Glomerular visceral epithelial cell (primary cell): Measurements from ENCODE around the gene NLE1.
"Not testable (repeated sequence)": the region's sequence is repeated elsewhere in the genome, so short reads cannot be mapped to it uniquely, and the experiment has no call there.

Experiments used
- DNase-seq: peaks from one replicate; pipeline ENCODE4 v3.0.0-alpha.2; 2016; ENCODE audit errors: extremely low spot score

NLE1 gene

GRCh38 chr17:35162755-35163154 lies 20.7 kb upstream of the NLE1 start:
- no peak for DNase-seq

GRCh38 chr17:35161281-35161761 lies 19.2 kb upstream of the NLE1 start:
- DNase-seq: no peak

GRCh38 chr17:35160354-35161201 lies 18.5 kb upstream of the NLE1 start:
- DNase-seq: no peak

GRCh38 chr17:35159940-35160339 lies 17.8 kb upstream of the NLE1 start:
- DNase-seq: no peak

GRCh38 chr17:35155246-35155645 lies 13.1 kb upstream of the NLE1 start:
- no peak for DNase-seq

GRCh38 chr17:35154196-35155165 lies 12.4 kb upstream of the NLE1 start:
- no peak for DNase-seq

- DNase-seq: no peak
Measured at GRCh38 chr17:35152421-35153140, 10.5 kb upstream of the NLE1 start.

GRCh38 chr17:35151080-35151479 lies 9.0 kb upstream of the NLE1 start:
- not testable (repeated sequence) for DNase-seq

- no peak for DNase-seq
Measured at GRCh38 chr17:35149941-35150340, 7.8 kb upstream of the NLE1 start.

GRCh38 chr17:35148144-35148543 lies 6.0 kb upstream of the NLE1 start:
- DNase-seq: no peak

GRCh38 chr17:35147375-35147905 lies 5.3 kb upstream of the NLE1 start, which contains the start of gene UNC45B:
Gene UNC45B (plus strand): TSS chr17:35147817. CDS start chr17:35148264, 447 bp downstream.
- no peak for DNase-seq

- no peak for DNase-seq
Measured at GRCh38 chr17:35146214-35146833, 4.2 kb upstream of the NLE1 start.

- DNase-seq: no peak
Measured at GRCh38 chr17:35144840-35145239, 2.7 kb upstream of the NLE1 start.

GRCh38 chr17:35142467-35142796 lies 329 bp upstream of the NLE1 start:
- no peak for DNase-seq

- no peak for DNase-seq
Measured at GRCh38 chr17:35138218-35138617, 3.9 kb downstream of the NLE1 start.

- no peak for DNase-seq
Measured at GRCh38 chr17:35135322-35135721, 6.8 kb downstream of the NLE1 start.

- no peak for DNase-seq
Measured at GRCh38 chr17:35132816-35133550, 9.1 kb downstream of the NLE1 start.

- no peak for DNase-seq
Measured at GRCh38 chr17:35132099-35132498, 10.0 kb downstream of the NLE1 start.

- no peak for DNase-seq
Measured at GRCh38 chr17:35130392-35130791, 11.7 kb downstream of the NLE1 start.

GRCh38 chr17:35129973-35130351 lies 12.1 kb downstream of the NLE1 start:
- peak; percentile 12 for DNase-seq
